ENCODE measurements around the gene CEACAM7. TPM values are rescaled to one million over a fixed set of nuclear protein-coding genes. Genes with fewer than 3 reads are reported as not detected.
"Not testable (repeated sequence)": the region's sequence is repeated elsewhere in the genome, so short reads cannot be mapped to it uniquely, and the experiment has no call there.

CEACAM7 gene
- total and polyA plus RNA-seq, 2 experiments from 2014 or later: not detected

- Histone ChIP-seq H3K4me3 (no peak overlapping the region), H3K27ac (no peak overlapping the region), H3K36me3 (no peaks in the 10 kb centered on the region), H3K27me3 (no peaks in the 10 kb centered on the region), H3K4me1 (ENCODE audit: low read depth) (no peaks in the 10 kb centered on the region), H3K9me3 (ENCODE audit: low read depth) (no peaks in the 10 kb centered on the region)
- TF ChIP-seq CTCF (IDR thresholded peaks at IDR 0.05; ENCODE audit: low read depth, low read length): no peak
- no peak for DNase-seq (ENCODE audit: low read depth in 1 of 2, low spot score in 1 of 2)
Observed at GRCh38 chr19:41666075-41666474, 22.0 kb downstream of the CEACAM7 start.

DNA sequence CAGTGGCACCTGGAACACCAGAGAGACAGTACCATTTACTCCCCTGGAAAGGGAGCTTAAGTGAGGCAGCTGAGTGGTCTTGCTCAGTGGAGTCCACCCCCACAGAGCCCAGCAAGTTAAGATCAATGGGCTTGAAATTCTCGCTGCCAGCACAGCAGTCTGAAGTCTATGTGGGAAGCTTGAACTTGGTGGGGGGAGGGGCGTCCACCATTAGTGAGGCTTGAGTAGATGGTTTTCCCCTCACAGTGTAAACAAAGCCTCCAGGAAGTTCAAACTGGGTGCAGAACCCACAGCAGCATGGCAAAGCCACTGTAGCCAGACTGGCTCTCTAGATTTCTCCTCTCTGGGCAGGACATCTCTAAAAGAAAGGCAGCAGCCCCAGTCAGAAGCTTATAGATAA lies 30.9 kb downstream of the CEACAM7 start:
- TF ChIP-seq CTCF (IDR thresholded peaks at IDR 0.05; ENCODE audit: low read depth, low read length): no peak
- DNase-seq (ENCODE audit: low read depth in 1 of 2, low spot score in 1 of 2): no peak
- H3K4me3 ChIP-seq: no peak overlapping the region
- no peak overlapping the region for H3K27ac ChIP-seq
- no peaks in the 10 kb centered on the region for H3K27me3 ChIP-seq
- H3K4me1 ChIP-seq (ENCODE audit: low read depth): no peaks in the 10 kb centered on the region
- H3K9me3 ChIP-seq (ENCODE audit: low read depth): no peaks in the 10 kb centered on the region
- H3K36me3 ChIP-seq: no peaks in the 10 kb centered on the region

DNA sequence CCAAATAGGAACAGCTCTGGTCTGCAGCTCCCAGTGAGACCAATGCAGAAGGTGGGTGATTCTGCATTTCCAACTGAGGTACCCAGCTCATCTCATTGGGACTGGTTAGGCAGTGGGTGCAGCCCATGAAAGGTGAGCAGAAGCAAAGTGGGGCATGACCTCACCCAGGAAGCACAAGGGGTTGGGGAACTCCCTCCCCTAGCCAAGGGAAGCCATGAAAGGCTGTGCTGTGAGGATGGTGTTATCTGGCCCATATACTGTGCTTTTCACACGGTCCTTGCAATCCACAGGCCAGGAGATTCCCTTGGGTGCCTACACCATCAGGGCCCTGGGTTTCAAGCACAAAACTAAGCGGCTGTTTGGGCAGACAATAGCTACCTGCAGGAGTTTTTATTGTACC lies 31.3 kb downstream of the CEACAM7 start:
- not testable (repeated sequence) for H3K27ac ChIP-seq; H3K27me3 ChIP-seq; H3K36me3 ChIP-seq; H3K9me3 ChIP-seq (ENCODE audit: low read depth); DNase-seq (ENCODE audit: low read depth in 1 of 2, low spot score in 1 of 2); H3K4me1 ChIP-seq (ENCODE audit: low read depth); H3K4me3 ChIP-seq

DNA sequence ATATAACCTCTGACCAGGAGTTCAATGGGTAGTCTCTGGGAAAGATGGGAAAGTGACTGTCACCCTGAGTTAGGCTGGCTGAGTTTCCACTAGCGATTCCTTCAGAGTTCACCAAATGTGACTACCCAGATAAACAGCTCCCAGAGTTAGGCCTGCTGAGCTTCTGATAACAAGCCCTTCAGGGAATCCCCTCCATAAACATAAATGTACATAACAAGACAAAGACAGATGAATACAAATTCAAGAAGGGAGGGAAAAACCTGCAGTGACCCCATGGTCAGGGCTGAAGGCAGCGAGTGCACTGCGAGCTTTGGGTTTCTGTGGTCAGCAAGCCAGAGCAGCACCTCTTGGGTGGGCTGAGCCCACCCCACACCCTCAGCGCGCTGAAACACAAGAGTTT lies 35.8 kb downstream of the CEACAM7 start:
- H3K4me1 ChIP-seq (ENCODE audit: low read depth): no peaks in the 10 kb centered on the region
- H3K36me3 ChIP-seq: no peaks in the 10 kb centered on the region
- H3K27me3 ChIP-seq: no peaks in the 10 kb centered on the region
- TF ChIP-seq CTCF (IDR thresholded peaks at IDR 0.05; ENCODE audit: low read depth, low read length): no peak
- no peak for DNase-seq (ENCODE audit: low read depth in 1 of 2, low spot score in 1 of 2)
- H3K27ac ChIP-seq: no peak overlapping the region
- H3K9me3 ChIP-seq (ENCODE audit: low read depth): no peaks in the 10 kb centered on the region
- H3K4me3 ChIP-seq: no peak overlapping the region

- Histone ChIP-seq H3K9me3 (ENCODE audit: low read depth) (no peaks in the 10 kb centered on the region), H3K36me3 (no peaks in the 10 kb centered on the region), H3K27me3 (no peaks in the 10 kb centered on the region), H3K4me3 (no peak overlapping the region), H3K27ac (no peak overlapping the region), H3K4me1 (ENCODE audit: low read depth) (no peaks in the 10 kb centered on the region)
- no peak for TF ChIP-seq CTCF (IDR thresholded peaks at IDR 0.05; ENCODE audit: low read depth, low read length)
- DNase-seq (ENCODE audit: low read depth in 1 of 2, low spot score in 1 of 2): no peak
Observed at GRCh38 chr19:41649827-41650226, 38.2 kb downstream of the CEACAM7 start.

- peak; percentile 39 for TF ChIP-seq CTCF (IDR thresholded peaks at IDR 0.05; ENCODE audit: low read depth, low read length)
- Histone ChIP-seq H3K9me3 (ENCODE audit: low read depth) (no peaks in the 10 kb centered on the region), H3K4me3 (no peak overlapping the region), H3K36me3 (no peaks in the 10 kb centered on the region), H3K27ac (no peak overlapping the region), H3K27me3 (no peaks in the 10 kb centered on the region), H3K4me1 (ENCODE audit: low read depth) (no peaks in the 10 kb centered on the region)
- peak in 1 of 2 donors; percentile 29 for DNase-seq (ENCODE audit: low read depth in 1 of 2, low spot score in 1 of 2)
Observed at GRCh38 chr19:41646589-41647204, 41.4 kb downstream of the CEACAM7 start.

Data from cardiac muscle cell (in vitro differentiated cells and primary cell).